NB4 (cell line): ENCODE data around the gene L3MBTL2.

ENCODE experiments used
- CTCF ChIP-seq: IDR thresholded peaks from one replicate; pipeline ENCODE4 v1.5.1; 2012; ENCODE audit warnings: low read depth, low read length
- MAX ChIP-seq: IDR thresholded peaks from 2 replicates; pipeline ENCODE4 v1.6.1; 2011; ENCODE audit warnings: low read depth, low read length
- MYC ChIP-seq: IDR thresholded peaks from 2 replicates; pipeline ENCODE4 v1.6.1; 2011; ENCODE audit warnings: low read depth, low read length
- POLR2A ChIP-seq: IDR thresholded peaks from 2 replicates; pipeline ENCODE4 v1.6.1; 2011; ENCODE audit warnings: mild to moderate bottlenecking; ENCODE audit not compliant: insufficient read length; ENCODE audit errors: extremely low read depth

DNA sequence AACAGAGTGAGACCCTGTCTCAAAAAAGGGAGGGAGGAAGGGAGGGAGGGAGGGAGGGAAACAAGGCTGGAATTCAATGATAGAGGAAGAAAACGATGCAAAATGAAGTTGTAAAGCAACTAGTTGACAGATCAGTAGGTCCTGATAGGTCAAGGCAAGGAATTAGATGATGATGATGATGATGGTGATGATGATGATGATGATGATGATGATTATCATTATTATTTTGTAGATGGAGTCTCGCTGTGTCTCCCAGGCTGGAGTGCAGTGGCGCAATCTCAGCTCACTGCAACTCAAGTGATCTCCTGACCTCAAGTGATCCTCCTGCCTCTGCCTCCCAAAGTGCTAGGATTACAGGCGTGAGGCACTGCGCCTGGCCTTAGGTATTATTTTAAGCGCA lies 11.3 kb upstream of the L3MBTL2 start:
- no peak for TF ChIP-seq POLR2A
- TF ChIP-seq CTCF: no peak
- TF ChIP-seq MAX: no peak
- no peak for TF ChIP-seq MYC
